ENCODE data around the gene QSOX1. TPM values are rescaled to one million over a fixed set of nuclear protein-coding genes. Genes with fewer than 3 reads are reported as not detected.
A peak's percentile ranks its signal among the peaks of the same experiment; 100 is the strongest.

The QSOX1 gene
- total and polyA plus RNA-seq, 9 of the 15 experiments (the other 6 are each of a cell fraction or from before 2014, with no cell fraction given) = 4.0 to 53.1 (median 15.0) TPM

GRCh38 chr1:180188684-180189175, 34.1 kb downstream of the QSOX1 start (continued):
- TF ChIP-seq NR0B1 (IDR thresholded peaks at IDR 0.05; ENCODE audit: partially characterized antibody) = no peak
- no peak for TF ChIP-seq GABPB1 (CRISPR knock-in tag; IDR thresholded peaks at IDR 0.05)
- no peak for TF ChIP-seq RREB1 (CRISPR knock-in tag; IDR thresholded peaks at IDR 0.05)
- TF ChIP-seq TFAM (CRISPR knock-in tag; conservative IDR thresholded peaks at IDR 0.05) = no peak
- TF ChIP-seq ZNF444 (CRISPR knock-in tag; IDR thresholded peaks at IDR 0.05) = no peak
- no peak for TF ChIP-seq ATF1 (CRISPR knock-in tag; IDR thresholded peaks at IDR 0.05)
- no peak for TF ChIP-seq ATF1 (tag; IDR thresholded peaks at IDR 0.05)
- no peak for TF ChIP-seq NFE2 (IDR thresholded peaks at IDR 0.05; ENCODE audit: low read depth)
- no peak for TF ChIP-seq NFYB (IDR thresholded peaks at IDR 0.05; ENCODE audit: extremely low read depth, insufficient read length)
- no peak for TF ChIP-seq NFIX (CRISPR knock-in tag; IDR thresholded peaks at IDR 0.05; ENCODE audit: low read depth)
- peak; percentile 92 for TF ChIP-seq BHLHE40 (IDR thresholded peaks at IDR 0.05; ENCODE audit: low read length)
- TF ChIP-seq NBN (IDR thresholded peaks at IDR 0.05; ENCODE audit: low read depth) = no peak
- no peak for TF ChIP-seq FIP1L1 (IDR thresholded peaks at IDR 0.05; ENCODE audit: low read depth, low read length, poor library complexity, severe bottlenecking)
- no peak for TF ChIP-seq MYC (IDR thresholded peaks at IDR 0.05; ENCODE audit: low read depth, low read length)
- no peak for TF ChIP-seq MYC (CRISPR knock-in tag; IDR thresholded peaks at IDR 0.05; ENCODE audit: borderline replicate concordance, low read depth)

Measured in K562 (cell line).